Activated CD8-positive, alpha-beta memory T cell treated with anti-CD3 and anti-CD28 coated beads, Interleukin-2, amount 50 U/mL, for 48 hours (primary cell): ENCODE data around the gene TTR.

Source experiments
- DNase-seq: peaks from one replicate; pipeline ENCODE4 v3.0.0-alpha.2; 2020

The TTR gene

GRCh38 chr18:31617031-31617717, 25.5 kb downstream of the TTR start:
- DNase-seq, result no peak

- no peak for DNase-seq
Observed at GRCh38 chr18:31618801-31619200, 27.1 kb downstream of the TTR start.

DNA sequence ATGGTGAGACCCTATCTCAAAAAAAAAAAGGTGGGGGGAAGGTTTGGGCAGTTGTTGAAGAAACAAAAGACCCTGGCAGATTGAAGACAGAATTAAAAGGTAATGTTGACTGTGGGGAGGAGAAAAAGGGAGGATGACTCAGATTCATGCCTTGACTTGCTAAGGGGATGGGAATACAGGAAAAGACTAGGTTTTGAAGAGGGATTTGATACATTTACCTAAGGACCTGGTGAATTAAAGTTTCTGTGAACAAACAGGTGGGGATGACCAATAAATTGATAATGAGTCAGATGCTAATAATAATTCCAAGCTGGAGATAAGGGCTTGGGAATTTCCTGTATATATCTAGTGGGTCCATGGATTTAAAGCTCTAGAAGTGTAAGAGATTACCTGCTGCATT, 27.6 kb downstream of the TTR start:
- DNase-seq, result no peak

GRCh38 chr18:31624892-31625640, 33.4 kb downstream of the TTR start:
- DNase-seq, result no peak

- no peak for DNase-seq
Observed at GRCh38 chr18:31626409-31626808, 34.7 kb downstream of the TTR start.

GRCh38 chr18:31630549-31630948, 38.9 kb downstream of the TTR start:
- DNase-seq, result no peak

GRCh38 chr18:31631526-31631925, 39.8 kb downstream of the TTR start:
- no peak for DNase-seq

GRCh38 chr18:31632356-31632755, 40.7 kb downstream of the TTR start:
- no peak for DNase-seq

GRCh38 chr18:31633392-31634330, 42.0 kb downstream of the TTR start:
- no peak for DNase-seq

- no peak for DNase-seq
Observed at GRCh38 chr18:31634331-31634713, 42.6 kb downstream of the TTR start.

DNA sequence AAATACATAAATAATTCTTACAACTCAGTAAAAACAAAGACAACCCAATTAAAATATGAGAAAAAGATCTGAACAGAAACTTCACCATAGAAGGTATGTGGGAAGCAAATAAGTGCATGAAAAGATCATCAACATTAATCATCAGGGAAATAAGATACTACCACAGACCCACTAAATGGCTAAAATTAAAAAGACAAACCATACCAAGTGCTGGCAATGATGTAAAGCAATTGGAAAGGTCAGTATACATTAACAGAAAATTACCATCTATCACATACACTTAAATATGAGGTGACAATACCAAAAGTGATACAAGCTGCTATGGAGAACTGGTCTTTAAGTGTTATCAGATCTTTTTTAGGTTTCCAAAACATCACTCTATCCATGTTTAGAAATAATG, 44.7 kb downstream of the TTR start:
- no peak for DNase-seq

DNA sequence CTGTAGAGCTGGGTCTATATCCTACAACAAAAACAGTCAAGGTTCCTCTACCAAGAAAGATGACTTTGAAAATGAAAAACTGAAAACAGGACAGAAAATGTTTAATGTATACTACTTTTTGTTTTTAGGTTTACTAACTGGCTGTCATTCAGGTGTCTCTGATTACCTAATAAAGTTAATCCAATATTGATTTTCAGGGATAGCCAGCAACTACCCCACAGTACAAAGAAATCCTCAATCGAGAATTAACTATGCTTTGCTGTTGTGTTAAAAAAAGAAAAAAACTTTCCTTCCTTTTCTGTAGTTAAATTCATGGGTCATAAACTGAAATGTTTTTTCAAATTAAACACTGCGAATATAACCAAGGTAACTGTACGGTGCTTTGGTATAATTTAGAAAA, 45.8 kb downstream of the TTR start:
- no peak for DNase-seq

- DNase-seq, result no peak
Observed at GRCh38 chr18:31643003-31643402, 51.3 kb downstream of the TTR start.

DNA sequence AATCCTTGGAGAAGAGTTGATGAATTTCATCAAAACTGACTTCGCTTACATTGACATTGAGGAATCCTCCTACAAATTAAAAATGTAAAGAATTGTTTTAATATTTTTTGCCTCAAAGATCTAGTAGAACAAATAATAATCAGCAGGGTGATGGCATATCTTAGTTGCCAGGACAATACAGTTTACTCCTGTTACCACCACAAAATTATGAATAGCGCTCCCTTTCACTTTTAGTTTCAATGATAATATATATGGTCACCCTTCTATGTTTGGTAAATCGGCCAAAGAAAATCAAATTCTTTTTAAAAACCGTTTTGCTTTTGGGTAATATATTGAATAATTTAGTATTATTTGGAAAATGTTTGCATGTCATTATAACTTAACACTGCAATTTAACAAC, 53.7 kb downstream of the TTR start:
- DNase-seq, result no peak

GRCh38 chr18:31646332-31647126, 54.9 kb downstream of the TTR start:
- DNase-seq, result no peak

DNA sequence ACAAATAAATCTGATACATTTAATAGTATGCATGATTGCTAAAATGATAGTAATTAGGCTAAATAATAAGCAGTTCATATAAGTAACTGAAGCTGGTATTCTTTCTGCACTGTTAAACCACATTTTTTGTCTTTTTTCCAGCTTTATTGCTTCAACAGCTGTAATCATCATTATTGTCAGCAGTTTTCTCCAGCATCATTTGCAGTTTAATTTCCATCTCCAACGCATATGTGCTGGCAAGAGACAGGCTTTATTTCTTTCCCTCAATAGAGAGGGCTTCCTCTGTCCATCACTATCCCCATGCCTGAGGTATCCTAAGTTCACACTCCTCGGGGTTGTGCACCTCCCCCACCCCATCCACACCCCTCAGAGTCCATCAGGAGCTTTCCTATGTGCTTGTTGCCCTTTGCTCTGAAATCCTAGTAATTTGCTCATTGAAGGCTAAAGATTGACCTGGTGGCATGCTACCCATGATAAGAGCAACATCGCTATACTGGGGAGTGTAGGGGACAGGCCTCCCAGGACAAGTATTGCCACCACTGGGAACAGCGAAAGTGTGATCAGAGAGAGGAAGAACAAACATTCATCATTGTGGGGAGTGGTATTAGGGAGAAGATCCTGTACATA, 55.6 kb downstream of the TTR start:
- DNase-seq, result no peak
